MG63 (cell line): ENCODE results near the gene HACD1. TPM values are rescaled to one million over a fixed set of nuclear protein-coding genes. Genes with fewer than 3 reads are reported as not detected.
A peak's percentile ranks its signal among the peaks of the same experiment; 100 is the strongest.
"Not testable (repeated sequence)": the region's sequence is repeated elsewhere in the genome, so short reads cannot be mapped to it uniquely, and the experiment has no call there.

Source experiments
- DNase-seq: peaks from one replicate; pipeline ENCODE4 v3.0.0-alpha.2; 2020
- H3K27me3 ChIP-seq: fragments of 250-450 bp; sonication (Bioruptor Pico); 2 replicates; pipeline ENCODE4 v1.5.1; 2020; ENCODE audit warnings: mild to moderate bottlenecking, moderate library complexity
- H3K36me3 ChIP-seq: fragments of 250-450 bp; sonication (Bioruptor Pico); 2 replicates; pipeline ENCODE4 v1.5.1; 2020; ENCODE audit warnings: mild to moderate bottlenecking, moderate library complexity
- H3K4me3 ChIP-seq: fragments of 250-450 bp; sonication (Bioruptor Pico); 2 replicates; pipeline ENCODE4 v1.5.1; 2020; ENCODE audit warnings: mild to moderate bottlenecking, moderate library complexity
- H3K9me3 ChIP-seq: fragments of 250-450 bp; sonication (Bioruptor Pico); 2 replicates; pipeline ENCODE4 v1.5.1; 2020; ENCODE audit warnings: mild to moderate bottlenecking, moderate library complexity
- total RNA-seq: library from RNA; depleted of rRNA; stranded (reverse); fragments of >200 nt; shearing (Covaris generic); gene quantifications from 2 replicates; pipeline ENCODE4 v1.2.3, GENCODE V29; 2014; ENCODE audit warnings: low replicate concordance

HACD1 gene
- total RNA-seq, 1 experiment from 2014 or later: 71.8 TPM

GRCh38 chr10:17647326-17647725 lies 30.2 kb upstream of the HACD1 start:
- H3K27me3 ChIP-seq: no peaks in the 10 kb centered on the region
- no peak overlapping the region for H3K4me3 ChIP-seq
- DNase-seq: no peak
- no peaks in the 10 kb centered on the region for H3K9me3 ChIP-seq
- peaks cover 18% of the 10 kb centered on the region for H3K36me3 ChIP-seq

GRCh38 chr10:17645621-17646345 lies 28.6 kb upstream of the HACD1 start:
- Histone ChIP-seq H3K36me3 (peaks cover 18% of the 10 kb centered on the region), H3K27me3 (no peaks in the 10 kb centered on the region), H3K4me3 (peak overlapping the region; percentile 83), H3K9me3 (no peaks in the 10 kb centered on the region)
- DNase-seq: no peak

- peak overlapping the region; percentile 83 for H3K4me3 ChIP-seq
- no peaks in the 10 kb centered on the region for H3K27me3 ChIP-seq
- peaks cover 18% of the 10 kb centered on the region; the same call in 1 of the 2 replicates for H3K36me3 ChIP-seq
- no peaks in the 10 kb centered on the region for H3K9me3 ChIP-seq
- DNase-seq: no peak
Observed at GRCh38 chr10:17644485-17644943, 27.3 kb upstream of the HACD1 start.

GRCh38 chr10:17643755-17644484 lies 26.7 kb upstream of the HACD1 start, which contains the start of gene STAM:
Gene STAM (plus strand): TSS chr10:17644151. CDS start chr10:17644340, 189 bp downstream.
- Histone ChIP-seq H3K4me3 (peak within 1 kb of the TSS; percentile 83), H3K9me3 (no peaks in the 10 kb centered on the region), H3K27me3 (no peaks in the 10 kb centered on the region), H3K36me3 (peaks cover 18% of the 10 kb centered on the region; the same call in 1 of the 2 replicates)
- peak; percentile 92 for DNase-seq

- DNase-seq: peak; percentile 86
- peak overlapping the region; percentile 83 for H3K4me3 ChIP-seq
Observed at GRCh38 chr10:17643339-17643754, 26.2 kb upstream of the HACD1 start.

GRCh38 chr10:17640331-17640816 lies 23.2 kb upstream of the HACD1 start:
- Histone ChIP-seq H3K27me3 (no peaks in the 10 kb centered on the region; the same call in 1 of the 2 replicates), H3K4me3 (no peak overlapping the region), H3K36me3 (no peaks in the 10 kb centered on the region), H3K9me3 (no peaks in the 10 kb centered on the region)
- DNase-seq: no peak

More at GRCh38 chr10:17643339-17643754, 26.2 kb upstream of the HACD1 start:
- H3K27me3 ChIP-seq: no peaks in the 10 kb centered on the region
- H3K9me3 ChIP-seq: no peaks in the 10 kb centered on the region
- H3K36me3 ChIP-seq: peaks cover 18% of the 10 kb centered on the region; the same call in 1 of the 2 replicates

- no peaks in the 10 kb centered on the region for H3K36me3 ChIP-seq
- no peak for DNase-seq
- no peaks in the 10 kb centered on the region; the same call in 1 of the 2 replicates for H3K9me3 ChIP-seq
- H3K4me3 ChIP-seq: no peak overlapping the region
- no peaks in the 10 kb centered on the region; the same call in 1 of the 2 replicates for H3K27me3 ChIP-seq
Observed at GRCh38 chr10:17637869-17638268, 20.7 kb upstream of the HACD1 start.

GRCh38 chr10:17633353-17633752 lies 16.2 kb upstream of the HACD1 start:
- Histone ChIP-seq H3K4me3 (no peak overlapping the region), H3K36me3 (no peaks in the 10 kb centered on the region), H3K27me3 (no peaks in the 10 kb centered on the region; the same call in 1 of the 2 replicates), H3K9me3 (no peaks in the 10 kb centered on the region; the same call in 1 of the 2 replicates)
- no peak for DNase-seq

GRCh38 chr10:17632590-17632989 lies 15.4 kb upstream of the HACD1 start:
- H3K36me3 ChIP-seq, H3K9me3 ChIP-seq, H3K4me3 ChIP-seq, H3K27me3 ChIP-seq, DNase-seq: not testable (repeated sequence)

GRCh38 chr10:17626656-17627055 lies 9.5 kb upstream of the HACD1 start:
- Histone ChIP-seq H3K9me3 (no peaks in the 10 kb centered on the region), H3K4me3 (no peak overlapping the region), H3K36me3 (no peaks in the 10 kb centered on the region), H3K27me3 (peaks cover 2% of the 10 kb centered on the region; the same call in 1 of the 2 replicates)
- DNase-seq: no peak

- DNase-seq: no peak
- Histone ChIP-seq H3K36me3 (no peaks in the 10 kb centered on the region), H3K27me3 (peaks cover 2% of the 10 kb centered on the region; the same call in 1 of the 2 replicates), H3K9me3 (no peaks in the 10 kb centered on the region), H3K4me3 (no peak overlapping the region)
Observed at GRCh38 chr10:17624996-17625395, 7.8 kb upstream of the HACD1 start.

- Histone ChIP-seq H3K4me3 (no peak overlapping the region), H3K9me3 (no peaks in the 10 kb centered on the region), H3K27me3 (peaks cover 2% of the 10 kb centered on the region; the same call in 1 of the 2 replicates), H3K36me3 (no peaks in the 10 kb centered on the region)
- DNase-seq: peak; percentile 40
Observed at GRCh38 chr10:17622061-17622460, 4.9 kb upstream of the HACD1 start.

GRCh38 chr10:17616403-17617030 lies 657 bp downstream of the HACD1 start:
- peaks cover 10% of the 10 kb centered on the region for H3K36me3 ChIP-seq
- H3K9me3 ChIP-seq: no peaks in the 10 kb centered on the region
- DNase-seq: peak; percentile 84
- peak overlapping the region; percentile 84 for H3K4me3 ChIP-seq
- no peaks in the 10 kb centered on the region for H3K27me3 ChIP-seq

- Histone ChIP-seq H3K4me3 (no peak overlapping the region), H3K9me3 (no peaks in the 10 kb centered on the region), H3K27me3 (no peaks in the 10 kb centered on the region), H3K36me3 (peaks cover 4% of the 10 kb centered on the region)
- no peak for DNase-seq
Observed at GRCh38 chr10:17609523-17610079, 7.6 kb downstream of the HACD1 start.

GRCh38 chr10:17607603-17608332 lies 9.4 kb downstream of the HACD1 start:
- DNase-seq: no peak
- no peaks in the 10 kb centered on the region for H3K27me3 ChIP-seq
- no peak overlapping the region for H3K4me3 ChIP-seq
- peaks cover 13% of the 10 kb centered on the region for H3K36me3 ChIP-seq
- H3K9me3 ChIP-seq: no peaks in the 10 kb centered on the region

- DNase-seq: no peak
- peaks cover 10% of the 10 kb centered on the region for H3K36me3 ChIP-seq
- H3K9me3 ChIP-seq: no peaks in the 10 kb centered on the region
- no peak overlapping the region for H3K4me3 ChIP-seq
- H3K27me3 ChIP-seq: no peaks in the 10 kb centered on the region
Observed at GRCh38 chr10:17607060-17607459, 10.1 kb downstream of the HACD1 start.
